ENCODE data around the gene UBN1.

GRCh38 chr16:4846901-4847773 lies at the start of gene UBN1, which contains the start of gene GLYR1:
- TF ChIP-seq POLR2A (IDR thresholded peaks at IDR 0.05): peak in 3 of 4 donors; percentile 74 to 88 (median 85)
- peak in 1 of 6 experiments; percentile 13 for TF ChIP-seq CTCF (IDR thresholded peaks at IDR 0.05)

Data from esophagus squamous epithelium (tissue), 4 donors.